ENCODE measurements around the gene KIFBP.
"Not testable (repeated sequence)": the region's sequence is repeated elsewhere in the genome, so short reads cannot be mapped to it uniquely, and the experiment has no call there.

Gene KIFBP

DNA sequence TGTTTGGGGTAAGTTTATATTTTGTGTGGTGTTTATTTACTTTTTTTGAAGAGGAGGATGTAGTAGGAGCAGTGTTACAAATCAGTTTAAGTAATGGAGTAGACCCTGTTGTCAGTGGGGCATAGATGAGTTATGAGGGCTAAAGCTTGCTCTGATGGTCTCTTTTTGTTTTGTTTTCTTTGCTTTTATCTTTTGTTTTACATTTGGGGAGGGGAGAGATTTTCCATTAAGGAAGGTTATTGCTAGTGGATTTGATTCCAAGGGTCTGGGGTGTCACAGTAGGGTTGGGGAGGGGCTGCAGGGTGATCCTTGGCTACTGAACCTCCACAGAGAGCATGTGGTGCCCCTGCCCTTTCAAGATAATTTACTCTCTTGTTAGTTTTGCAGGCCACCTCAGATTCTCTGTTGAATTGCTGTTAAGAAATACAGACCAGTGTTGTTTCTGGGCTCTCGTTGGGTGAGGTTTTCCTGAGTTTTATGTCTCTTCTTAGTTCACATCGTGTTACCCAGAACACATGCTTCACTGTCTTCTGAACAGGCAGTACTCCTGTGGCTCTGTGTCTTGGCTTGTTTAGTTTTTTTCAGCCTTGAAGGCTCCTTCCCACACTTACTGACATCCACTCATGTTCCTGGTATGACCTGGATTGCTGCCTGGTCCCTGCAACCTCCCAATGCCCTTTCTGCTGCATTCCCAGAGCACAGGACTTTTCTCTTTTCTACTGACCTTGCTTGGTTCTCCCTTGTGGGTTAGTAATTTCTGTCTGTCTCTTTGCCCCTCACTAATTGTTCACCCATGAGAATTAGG lies 4.2 kb downstream of the KIFBP start:
- Histone ChIP-seq H3K27me3 (ENCODE audit: control insufficient read depth in 5 of 5, insufficient read depth in 4 of 5, low read length in 5 of 5) (no peaks in the 10 kb centered on the region), H3K9me3 (ENCODE audit: control insufficient read depth in 5 of 5, low read length in 5 of 5) (no peaks in the 10 kb centered on the region), H3K9ac (ENCODE audit: low read length in 5 of 5) (peak overlapping the region in 4 of 5 donors; percentile 11 to 60 (median 46)), H3K27ac (ENCODE audit: low read depth, low read length) (peak overlapping the region; percentile 84), H3K4me1 (ENCODE audit: control insufficient read depth in 5 of 5, insufficient read depth in 5 of 5, low read length in 5 of 5) (peaks cover 6 to 55% (median 47%) of the 10 kb centered on the region in 5 donors), H3K36me3 (ENCODE audit: control insufficient read depth in 5 of 5, insufficient read depth in 5 of 5, low read length in 5 of 5) (no peaks in the 10 kb centered on the region), H3K4me3 (ENCODE audit: low read depth in 1 of 5, low read length in 5 of 5) (no peak overlapping the region)

DNA sequence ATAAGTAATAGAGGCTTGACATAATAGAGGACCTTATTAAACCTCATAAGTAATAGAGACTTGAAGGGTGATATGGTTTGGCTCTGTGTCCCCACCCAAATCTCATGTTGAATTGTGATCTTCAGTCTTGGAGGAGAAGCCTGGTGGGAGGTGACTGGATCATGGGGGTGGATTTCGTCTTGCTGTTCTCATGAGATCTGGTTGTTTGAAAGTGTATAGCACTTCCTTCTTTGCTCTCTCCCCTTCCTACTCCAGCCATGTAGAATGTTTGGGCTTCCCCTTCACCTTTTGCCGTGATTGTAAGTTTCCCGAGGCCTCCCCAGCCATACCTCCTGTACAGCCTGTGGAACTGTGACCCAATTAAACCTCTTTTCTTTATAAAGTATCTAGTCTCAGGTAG lies 8.6 kb downstream of the KIFBP start:
- H3K4me3 ChIP-seq (ENCODE audit: low read depth in 1 of 5, low read length in 5 of 5) = no peak overlapping the region
- no peak overlapping the region for H3K27ac ChIP-seq (ENCODE audit: low read depth, low read length)
- peaks cover 1 to 25% (median 18%) of the 10 kb centered on the region in 5 donors for H3K4me1 ChIP-seq (ENCODE audit: control insufficient read depth in 5 of 5, insufficient read depth in 5 of 5, low read length in 5 of 5)
- H3K9ac ChIP-seq (ENCODE audit: low read length in 5 of 5) = peak overlapping the region in 1 of 5 donors; percentile 25
- H3K9me3 ChIP-seq (ENCODE audit: control insufficient read depth in 5 of 5, low read length in 5 of 5) = no peaks in the 10 kb centered on the region
- no peaks in the 10 kb centered on the region for H3K27me3 ChIP-seq (ENCODE audit: control insufficient read depth in 5 of 5, insufficient read depth in 4 of 5, low read length in 5 of 5)
- peaks cover 6 to 20% (median 14%) of the 10 kb centered on the region in 5 donors for H3K36me3 ChIP-seq (ENCODE audit: control insufficient read depth in 5 of 5, insufficient read depth in 5 of 5, low read length in 5 of 5)

GRCh38 chr10:69004821-69005220 lies 16.2 kb downstream of the KIFBP start:
- Histone ChIP-seq H3K27ac (ENCODE audit: low read depth, low read length) (no peak overlapping the region), H3K4me1 (ENCODE audit: control insufficient read depth in 5 of 5, insufficient read depth in 5 of 5, low read length in 5 of 5) (peaks cover 0 to 13% (median 2%) of the 10 kb centered on the region in 5 donors), H3K36me3 (ENCODE audit: control insufficient read depth in 5 of 5, insufficient read depth in 5 of 5, low read length in 5 of 5) (peaks cover 20 to 36% (median 28%) of the 10 kb centered on the region in 5 donors), H3K9ac (ENCODE audit: low read length in 5 of 5) (no peak overlapping the region), H3K27me3 (ENCODE audit: control insufficient read depth in 5 of 5, insufficient read depth in 4 of 5, low read length in 5 of 5) (no peaks in the 10 kb centered on the region), H3K9me3 (ENCODE audit: control insufficient read depth in 5 of 5, low read length in 5 of 5) (no peaks in the 10 kb centered on the region), H3K4me3 (ENCODE audit: low read depth in 1 of 5, low read length in 5 of 5) (no peak overlapping the region)

GRCh38 chr10:69005704-69006485 lies 17.3 kb downstream of the KIFBP start:
- H3K4me3 ChIP-seq (ENCODE audit: low read depth in 1 of 5, low read length in 5 of 5) = no peak overlapping the region
- H3K27ac ChIP-seq (ENCODE audit: low read depth, low read length) = no peak overlapping the region
- peaks cover 0 to 18% (median 2%) of the 10 kb centered on the region in 5 donors for H3K4me1 ChIP-seq (ENCODE audit: control insufficient read depth in 5 of 5, insufficient read depth in 5 of 5, low read length in 5 of 5)

DNA sequence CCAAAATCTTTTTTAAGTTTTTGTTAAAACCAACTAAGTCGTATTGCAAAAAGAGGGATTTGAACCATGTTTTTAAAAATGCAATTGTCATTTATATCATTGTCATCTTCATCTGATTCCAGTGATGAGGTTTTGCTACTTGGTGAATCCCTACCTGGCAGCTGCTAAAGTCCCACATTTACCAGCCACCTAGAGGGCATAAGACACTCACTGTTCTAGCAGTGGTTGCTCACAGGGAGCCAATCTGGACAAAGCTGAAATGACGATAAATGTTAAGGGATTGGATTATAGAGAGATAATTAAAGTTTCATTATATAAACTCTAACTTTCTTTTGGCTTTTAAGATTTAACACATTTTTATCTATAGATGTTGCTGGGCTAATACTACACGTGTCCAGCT lies 18.7 kb downstream of the KIFBP start:
- Histone ChIP-seq H3K27me3 (ENCODE audit: control insufficient read depth in 5 of 5, insufficient read depth in 4 of 5, low read length in 5 of 5) (no peaks in the 10 kb centered on the region), H3K4me1 (ENCODE audit: control insufficient read depth in 5 of 5, insufficient read depth in 5 of 5, low read length in 5 of 5) (peaks cover 0 to 18% (median 2%) of the 10 kb centered on the region in 5 donors), H3K9ac (ENCODE audit: low read length in 5 of 5) (no peak overlapping the region), H3K36me3 (ENCODE audit: control insufficient read depth in 5 of 5, insufficient read depth in 5 of 5, low read length in 5 of 5) (peaks cover 20 to 30% (median 24%) of the 10 kb centered on the region in 5 donors), H3K4me3 (ENCODE audit: low read depth in 1 of 5, low read length in 5 of 5) (no peak overlapping the region), H3K27ac (ENCODE audit: low read depth, low read length) (no peak overlapping the region), H3K9me3 (ENCODE audit: control insufficient read depth in 5 of 5, low read length in 5 of 5) (no peaks in the 10 kb centered on the region)

More at GRCh38 chr10:69005704-69006485, 17.3 kb downstream of the KIFBP start:
- Histone ChIP-seq H3K27me3 (ENCODE audit: control insufficient read depth in 5 of 5, insufficient read depth in 4 of 5, low read length in 5 of 5) (no peaks in the 10 kb centered on the region), H3K36me3 (ENCODE audit: control insufficient read depth in 5 of 5, insufficient read depth in 5 of 5, low read length in 5 of 5) (peaks cover 14 to 27% (median 24%) of the 10 kb centered on the region in 5 donors), H3K9ac (ENCODE audit: low read length in 5 of 5) (no peak overlapping the region), H3K9me3 (ENCODE audit: control insufficient read depth in 5 of 5, low read length in 5 of 5) (no peaks in the 10 kb centered on the region)

GRCh38 chr10:69009360-69009759 lies 20.8 kb downstream of the KIFBP start:
- Histone ChIP-seq H3K4me3 (ENCODE audit: low read depth in 1 of 5, low read length in 5 of 5) (no peak overlapping the region), H3K27me3 (ENCODE audit: control insufficient read depth in 5 of 5, insufficient read depth in 4 of 5, low read length in 5 of 5) (no peaks in the 10 kb centered on the region), H3K27ac (ENCODE audit: low read depth, low read length) (peak overlapping the region; percentile 73), H3K4me1 (ENCODE audit: control insufficient read depth in 5 of 5, insufficient read depth in 5 of 5, low read length in 5 of 5) (peaks cover 0 to 18% (median 2%) of the 10 kb centered on the region in 5 donors), H3K36me3 (ENCODE audit: control insufficient read depth in 5 of 5, insufficient read depth in 5 of 5, low read length in 5 of 5) (peaks cover 28 to 47% (median 34%) of the 10 kb centered on the region in 5 donors), H3K9ac (ENCODE audit: low read length in 5 of 5) (no peak overlapping the region), H3K9me3 (ENCODE audit: control insufficient read depth in 5 of 5, low read length in 5 of 5) (no peaks in the 10 kb centered on the region)

GRCh38 chr10:69010151-69010640 lies 21.6 kb downstream of the KIFBP start:
- Histone ChIP-seq H3K9me3 (ENCODE audit: control insufficient read depth in 5 of 5, low read length in 5 of 5) (no peaks in the 10 kb centered on the region), H3K27ac (ENCODE audit: low read depth, low read length) (peak overlapping the region; percentile 73), H3K4me3 (ENCODE audit: low read depth in 1 of 5, low read length in 5 of 5) (no peak overlapping the region), H3K36me3 (ENCODE audit: control insufficient read depth in 5 of 5, insufficient read depth in 5 of 5, low read length in 5 of 5) (peaks cover 28 to 49% (median 34%) of the 10 kb centered on the region in 5 donors), H3K4me1 (ENCODE audit: control insufficient read depth in 5 of 5, insufficient read depth in 5 of 5, low read length in 5 of 5) (peaks cover 0 to 18% (median 0%) of the 10 kb centered on the region in 5 donors), H3K9ac (ENCODE audit: low read length in 5 of 5) (no peak overlapping the region), H3K27me3 (ENCODE audit: control insufficient read depth in 5 of 5, insufficient read depth in 4 of 5, low read length in 5 of 5) (no peaks in the 10 kb centered on the region)

DNA sequence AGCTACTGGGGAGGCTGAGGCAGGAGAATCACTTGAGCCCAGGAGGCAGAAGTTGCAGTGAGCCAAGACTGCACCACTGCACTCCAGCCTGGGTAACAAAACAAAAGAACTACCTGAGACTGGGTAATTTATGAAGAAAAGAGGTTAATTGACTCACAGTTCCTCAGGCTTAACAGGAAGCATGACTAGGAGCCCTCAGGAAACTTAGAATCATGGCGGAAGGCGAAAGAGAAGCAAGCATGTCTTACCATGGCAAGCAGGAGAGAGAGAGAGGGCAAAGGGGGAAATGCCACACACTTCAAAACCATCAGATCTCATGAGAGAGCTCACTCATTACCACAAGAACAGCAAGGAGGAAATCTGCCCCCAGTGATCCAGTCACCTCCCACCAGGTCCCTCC lies 24.2 kb downstream of the KIFBP start:
- H3K9me3 ChIP-seq (ENCODE audit: control insufficient read depth in 5 of 5, low read length in 5 of 5); H3K4me3 ChIP-seq (ENCODE audit: low read depth in 1 of 5, low read length in 5 of 5); H3K9ac ChIP-seq (ENCODE audit: low read length in 5 of 5); H3K27ac ChIP-seq (ENCODE audit: low read depth, low read length); H3K27me3 ChIP-seq (ENCODE audit: control insufficient read depth in 5 of 5, insufficient read depth in 4 of 5, low read length in 5 of 5): not testable (repeated sequence)
- H3K36me3 ChIP-seq (ENCODE audit: control insufficient read depth in 5 of 5, insufficient read depth in 5 of 5, low read length in 5 of 5) = peaks cover 31 to 55% (median 40%) of the 10 kb centered on the region in 5 donors
- peaks cover 0 to 18% (median 0%) of the 10 kb centered on the region in 5 donors for H3K4me1 ChIP-seq (ENCODE audit: control insufficient read depth in 5 of 5, insufficient read depth in 5 of 5, low read length in 5 of 5)

- H3K36me3 ChIP-seq (ENCODE audit: control insufficient read depth in 5 of 5, insufficient read depth in 5 of 5, low read length in 5 of 5) = peaks cover 29 to 64% (median 42%) of the 10 kb centered on the region in 5 donors
- no peak overlapping the region for H3K9ac ChIP-seq (ENCODE audit: low read length in 5 of 5)
- H3K4me1 ChIP-seq (ENCODE audit: control insufficient read depth in 5 of 5, insufficient read depth in 5 of 5, low read length in 5 of 5) = peaks cover 0 to 13% (median 0%) of the 10 kb centered on the region in 5 donors
- H3K9me3 ChIP-seq (ENCODE audit: control insufficient read depth in 5 of 5, low read length in 5 of 5) = no peaks in the 10 kb centered on the region
- H3K27me3 ChIP-seq (ENCODE audit: control insufficient read depth in 5 of 5, insufficient read depth in 4 of 5, low read length in 5 of 5) = no peaks in the 10 kb centered on the region
- no peak overlapping the region for H3K4me3 ChIP-seq (ENCODE audit: low read depth in 1 of 5, low read length in 5 of 5)
- H3K27ac ChIP-seq (ENCODE audit: low read depth, low read length) = no peak overlapping the region
Measured at GRCh38 chr10:69014171-69014570, 25.6 kb downstream of the KIFBP start.

DNA sequence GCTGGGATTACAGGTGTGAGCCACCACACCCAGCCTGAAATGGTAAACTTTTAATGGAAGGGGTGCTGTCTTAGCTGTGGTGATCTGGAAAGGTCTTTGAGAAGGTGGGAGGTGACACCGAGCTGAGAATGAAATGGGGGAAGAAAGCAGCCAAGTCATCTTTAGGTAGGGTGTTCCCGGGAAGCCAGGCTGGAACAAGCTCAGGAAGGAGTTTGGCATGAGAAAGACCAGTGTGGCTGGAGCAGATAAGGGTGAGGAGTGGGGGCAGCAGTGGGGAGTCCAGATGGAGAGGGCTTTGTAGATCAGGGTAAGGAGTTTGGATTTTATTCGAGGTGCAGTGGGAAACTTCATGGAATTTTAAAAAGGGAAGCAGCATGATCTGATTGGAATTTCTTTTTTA lies 30.0 kb downstream of the KIFBP start:
- H3K27ac ChIP-seq (ENCODE audit: low read depth, low read length) = no peak overlapping the region
- no peaks in the 10 kb centered on the region for H3K9me3 ChIP-seq (ENCODE audit: control insufficient read depth in 5 of 5, low read length in 5 of 5)
- H3K4me3 ChIP-seq (ENCODE audit: low read depth in 1 of 5, low read length in 5 of 5) = no peak overlapping the region
- H3K27me3 ChIP-seq (ENCODE audit: control insufficient read depth in 5 of 5, insufficient read depth in 4 of 5, low read length in 5 of 5) = no peaks in the 10 kb centered on the region
- H3K36me3 ChIP-seq (ENCODE audit: control insufficient read depth in 5 of 5, insufficient read depth in 5 of 5, low read length in 5 of 5) = peaks cover 23 to 41% (median 28%) of the 10 kb centered on the region in 5 donors
- H3K9ac ChIP-seq (ENCODE audit: low read length in 5 of 5) = no peak overlapping the region
- no peaks in the 10 kb centered on the region for H3K4me1 ChIP-seq (ENCODE audit: control insufficient read depth in 5 of 5, insufficient read depth in 5 of 5, low read length in 5 of 5)
